HG03571 (cell line): ENCODE results near the gene EGF.
"Not testable (repeated sequence)": the region's sequence is repeated elsewhere in the genome, so short reads cannot be mapped to it uniquely, and the experiment has no call there.

Experiments
- ATAC-seq: cut with Tn5 transposase; IDR thresholded peaks from one replicate; pipeline ENCODE4 v1.9.1; 2021; ENCODE audit not compliant: unreplicated experiment

Gene EGF

DNA sequence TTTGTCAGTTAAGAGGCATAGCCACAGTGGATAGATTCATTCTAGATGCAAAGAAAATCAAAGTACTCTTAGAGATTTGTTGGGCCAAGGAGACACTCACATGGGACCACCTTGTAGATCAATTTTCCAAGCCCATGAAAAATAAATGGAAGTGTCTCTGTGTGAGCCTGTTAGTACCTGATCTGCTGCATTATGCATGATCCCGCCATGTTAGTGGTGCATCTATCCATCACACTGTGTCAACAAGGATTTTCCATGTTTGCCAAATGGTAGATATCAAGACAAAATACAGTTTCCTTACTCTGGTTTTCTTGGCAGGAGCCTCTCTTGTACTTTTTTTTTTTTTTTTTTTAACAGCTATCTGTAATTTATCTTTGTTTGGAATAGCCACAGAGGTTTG is 112.4 kb downstream of the EGF start:
- no peak for ATAC-seq

DNA sequence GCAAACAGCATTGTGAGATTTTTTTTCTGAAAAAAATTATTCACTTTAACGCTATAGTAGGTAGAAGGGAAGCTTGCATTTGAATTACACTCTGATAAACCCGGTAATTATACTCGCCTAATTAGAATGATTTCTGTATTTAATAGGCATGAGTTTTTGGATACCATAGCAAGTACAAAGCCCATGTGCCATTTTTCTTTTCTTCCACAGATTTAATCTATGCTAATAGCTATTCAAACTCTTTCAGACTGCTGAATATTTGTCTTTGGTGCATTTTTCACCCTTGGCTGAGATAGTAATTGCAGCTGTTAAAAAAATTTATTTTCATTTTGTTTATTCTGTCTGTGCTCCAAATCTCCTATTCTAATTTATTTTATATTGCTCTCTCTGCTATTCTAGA is 113.0 kb downstream of the EGF start:
- ATAC-seq = no peak

DNA sequence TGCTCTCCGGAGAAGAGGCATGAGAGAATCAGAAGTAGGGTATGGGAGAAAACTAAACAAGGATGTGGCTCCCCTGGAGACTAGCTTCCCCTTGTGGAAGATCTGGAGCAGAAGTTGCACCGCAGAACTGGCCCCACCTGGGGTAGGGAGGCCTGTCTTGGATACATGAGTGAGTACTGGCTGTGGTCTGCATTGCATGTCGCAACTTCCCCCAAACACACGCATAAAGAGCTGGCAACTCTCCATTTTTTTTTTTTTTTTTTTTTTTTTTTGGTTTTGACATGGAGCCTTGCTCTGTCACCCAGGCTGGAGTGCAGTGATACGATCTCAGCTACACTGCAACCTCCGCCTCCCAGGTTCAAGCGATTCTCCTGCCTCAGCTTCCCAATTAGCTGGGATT is 119.9 kb downstream of the EGF start:
- ATAC-seq = no peak

DNA sequence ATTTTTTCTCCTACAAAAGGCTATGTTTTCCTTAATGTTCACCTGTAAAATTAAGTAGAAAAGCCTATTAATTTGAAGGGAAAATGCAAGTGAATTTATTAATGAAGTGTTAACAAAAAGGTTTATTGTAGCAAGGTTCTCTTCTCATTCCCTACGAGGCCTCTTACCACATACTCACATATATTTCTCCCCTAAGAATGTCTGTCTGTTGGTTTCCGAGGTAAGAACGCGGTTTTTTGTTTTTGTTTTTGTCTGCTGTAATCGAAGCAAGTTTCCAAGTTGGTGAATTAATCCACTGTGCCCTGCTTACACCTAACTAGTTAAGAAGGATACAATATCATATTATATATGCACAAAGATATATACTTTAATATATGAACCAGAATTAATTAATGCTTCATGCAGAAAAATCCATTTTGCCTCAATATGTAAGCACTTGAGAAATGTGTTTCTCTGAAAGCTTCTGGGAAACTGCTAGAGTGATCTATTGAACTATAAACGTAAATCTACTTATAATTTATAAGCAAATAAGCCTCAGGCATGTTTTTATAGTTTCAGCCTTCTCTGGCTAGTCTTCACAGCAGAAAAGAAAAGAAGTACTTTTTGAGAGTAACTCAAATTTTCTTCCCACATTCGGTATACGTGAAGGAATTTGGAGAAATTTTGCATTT is 120.8 kb downstream of the EGF start:
- peak; percentile 7 for ATAC-seq

DNA sequence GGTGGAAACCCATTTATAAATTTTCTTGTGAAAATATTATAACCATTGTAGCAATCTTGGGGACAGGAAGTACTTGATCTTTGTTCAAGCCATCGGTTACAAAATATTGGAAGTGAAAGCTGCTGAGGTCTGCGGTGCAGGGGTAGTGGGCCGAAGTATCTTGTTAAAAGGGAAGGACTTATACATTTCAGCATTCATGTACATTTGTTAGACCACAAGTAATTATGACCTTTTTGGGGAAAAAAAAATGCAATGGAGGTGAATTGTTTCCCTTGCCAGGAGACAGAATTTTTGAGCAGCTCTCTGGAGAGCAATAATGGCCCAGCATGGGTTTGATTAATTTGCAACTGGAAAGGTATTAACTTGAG is 121.3 kb downstream of the EGF start:
- ATAC-seq = peak; percentile 92

DNA sequence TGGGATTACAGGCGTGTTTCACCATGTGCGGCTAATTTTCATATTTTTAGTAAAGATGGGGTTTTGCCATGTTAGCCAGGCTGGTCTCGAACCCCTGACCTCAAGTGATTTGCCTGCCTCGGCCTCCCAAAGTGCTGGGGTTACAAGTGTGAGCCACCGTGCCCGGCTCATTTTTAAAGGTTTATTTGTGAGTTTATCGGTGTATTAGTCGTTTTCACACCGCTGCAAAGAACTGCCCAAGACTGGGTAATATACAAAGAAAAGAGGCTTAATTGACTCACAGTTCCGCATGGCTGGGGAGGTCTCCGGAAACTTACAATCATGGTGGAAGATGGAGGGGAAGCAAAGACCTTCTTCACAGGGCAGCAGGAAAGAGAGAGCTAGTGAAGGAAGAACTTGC is 126.5 kb downstream of the EGF start:
- not testable (repeated sequence) for ATAC-seq

DNA sequence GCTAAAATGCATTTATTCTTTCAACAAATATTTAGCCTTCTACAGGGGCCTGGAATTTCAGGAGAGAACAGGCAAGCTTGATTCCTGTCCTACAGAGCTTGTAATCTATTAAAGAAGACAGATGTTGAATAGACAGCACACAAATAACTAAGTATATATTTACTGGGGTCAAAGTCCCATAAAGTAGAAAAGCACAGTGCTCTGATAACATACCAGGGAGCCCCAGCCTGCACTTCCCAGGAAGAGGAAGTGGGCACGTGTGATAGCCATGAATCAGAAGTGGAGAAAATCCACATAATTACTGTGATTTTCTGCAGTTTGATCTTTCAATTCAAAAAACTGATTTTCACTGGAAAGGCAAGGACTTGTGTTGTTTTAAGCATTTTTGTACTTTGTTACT is 129.1 kb downstream of the EGF start:
- ATAC-seq = no peak

DNA sequence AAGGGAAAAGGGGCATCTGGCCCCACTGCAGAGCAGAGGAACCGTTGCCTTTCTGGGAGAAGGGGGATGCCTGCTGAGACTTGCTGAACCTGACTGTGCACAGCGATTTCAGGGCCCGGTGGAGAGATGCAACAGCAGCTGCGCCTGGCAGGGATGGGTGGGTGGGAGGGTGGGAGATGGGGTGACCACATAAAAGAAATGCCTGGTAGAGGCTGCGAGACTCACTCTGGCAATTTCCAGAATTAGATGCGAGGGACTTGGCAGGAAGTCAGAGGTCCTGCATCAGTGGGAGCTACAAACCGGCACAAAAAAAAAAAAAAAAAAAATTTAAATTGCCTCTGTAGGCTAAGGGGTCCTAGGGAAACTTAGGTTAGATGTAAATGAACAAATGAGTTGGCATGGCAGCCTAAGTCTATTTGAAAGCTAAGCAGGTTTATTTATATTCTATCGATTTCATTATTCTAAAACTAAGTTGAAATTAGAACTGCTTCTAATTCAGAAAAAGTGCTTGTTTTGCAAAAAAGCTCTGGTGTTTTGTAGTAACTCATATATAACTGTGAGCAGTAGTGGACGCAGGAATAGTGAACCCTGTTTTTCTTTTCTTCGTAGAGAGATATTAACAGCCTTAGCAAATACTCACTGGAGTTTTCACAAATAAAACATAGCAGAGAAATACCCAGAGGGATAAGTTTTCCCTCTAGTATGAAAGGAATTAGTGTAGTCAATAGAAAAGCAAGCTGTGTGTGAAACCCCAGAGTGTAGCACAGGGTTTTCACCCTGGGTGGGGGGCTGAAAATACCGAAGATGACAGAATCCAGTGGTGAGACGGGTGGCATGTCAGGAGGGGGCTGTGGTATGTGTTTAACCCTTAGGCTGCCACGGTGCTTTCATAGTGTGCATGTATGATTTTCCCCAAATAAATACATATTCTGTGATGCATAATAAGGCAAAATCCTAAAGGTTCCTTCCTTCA is 130.1 kb downstream of the EGF start:
- ATAC-seq = no peak

DNA sequence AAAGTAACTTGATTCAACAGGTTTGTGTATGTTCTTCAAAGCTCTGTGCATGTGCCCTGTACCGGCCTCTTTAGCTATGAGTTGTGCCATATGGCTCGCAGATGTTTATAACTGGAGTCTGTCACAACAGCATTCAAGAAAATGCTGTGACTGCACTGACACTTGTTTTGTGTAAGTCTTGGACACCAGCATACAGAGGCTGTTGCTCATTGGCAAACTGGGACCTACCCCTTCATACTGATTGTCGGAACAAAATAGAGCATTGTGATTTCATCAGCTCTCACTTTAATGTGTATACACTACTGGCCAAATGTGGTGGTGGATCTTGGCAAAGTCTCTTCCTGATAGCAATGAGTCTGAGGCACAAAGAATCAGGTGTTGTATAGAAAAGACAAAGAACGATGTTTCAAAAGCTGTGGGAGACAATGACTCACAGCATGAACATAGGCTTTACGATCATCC is 133.9 kb downstream of the EGF start:
- no peak for ATAC-seq

DNA sequence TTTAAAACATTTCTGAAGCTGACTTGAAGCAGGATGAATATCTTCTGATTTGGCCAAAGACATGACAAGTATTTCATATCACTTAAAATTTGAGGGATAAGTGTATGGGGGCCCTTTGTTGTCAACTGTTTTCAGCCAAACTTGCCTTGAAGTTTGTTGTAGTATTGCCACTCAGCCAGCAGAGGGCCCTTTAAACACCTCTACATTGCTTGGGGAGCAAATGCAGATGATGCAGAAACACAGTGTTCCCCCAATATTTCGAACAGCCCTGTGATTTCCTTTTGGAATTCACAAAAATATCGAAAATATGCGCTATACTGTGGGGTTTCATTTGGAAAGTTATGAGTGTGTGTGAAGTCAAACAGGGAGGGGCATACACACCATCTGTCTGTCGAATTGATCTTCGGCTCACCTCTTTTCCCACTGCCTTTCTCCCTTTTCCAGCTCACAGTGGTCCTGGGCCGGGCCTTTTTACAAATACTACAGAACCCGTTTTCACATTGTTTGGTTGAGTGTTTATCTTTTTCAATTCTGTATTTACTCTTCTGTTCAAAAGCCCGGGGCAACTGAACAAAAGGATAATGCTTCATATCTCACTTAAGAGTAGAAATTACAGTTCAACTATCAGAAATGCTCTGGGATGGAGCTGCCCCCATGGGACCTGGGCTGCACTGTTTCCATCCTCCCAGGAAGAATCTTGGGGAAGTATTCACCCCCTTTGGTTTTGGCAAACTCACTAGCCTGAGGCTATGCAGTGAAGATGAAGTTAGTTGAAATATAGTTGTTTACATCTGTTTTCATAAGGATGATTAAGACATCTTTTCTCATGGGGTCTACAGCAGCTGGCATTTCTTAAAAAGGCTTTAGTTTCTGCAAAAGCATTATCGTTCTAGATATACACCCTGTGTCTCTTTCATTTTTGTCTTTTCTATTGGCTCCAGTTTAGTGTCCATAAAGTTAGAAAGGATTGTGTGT is 137.6 kb downstream of the EGF start:
- no peak for ATAC-seq

DNA sequence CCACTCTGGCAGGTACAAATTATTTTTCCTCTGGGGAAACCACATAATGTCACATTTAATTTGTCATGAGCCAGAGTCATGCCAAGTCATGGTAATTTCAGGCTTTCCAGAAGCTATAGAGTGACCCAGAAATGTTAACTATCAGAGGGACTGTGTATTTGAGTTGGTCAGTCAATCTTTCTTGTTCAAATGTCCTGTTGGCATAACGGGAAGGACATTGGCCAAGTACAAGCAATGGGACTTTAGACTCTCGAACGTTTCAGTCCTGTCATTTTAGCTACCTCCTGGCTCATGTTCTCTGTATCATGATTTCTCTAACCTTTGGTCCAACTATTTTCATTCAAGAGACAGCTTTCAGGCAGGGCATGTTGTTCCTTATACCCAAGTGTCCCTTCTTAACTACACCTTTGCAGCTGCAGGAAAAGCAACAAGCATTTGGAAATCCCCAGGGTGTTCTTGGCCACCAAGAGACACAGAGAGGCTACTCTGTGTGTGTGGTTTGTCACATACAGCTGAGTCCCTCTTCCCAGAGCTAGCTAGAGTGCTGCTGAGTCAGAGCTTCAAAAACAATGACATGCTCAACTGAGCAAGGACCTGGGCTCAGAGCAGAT is 142.6 kb downstream of the EGF start:
- peak; percentile 56 for ATAC-seq

DNA sequence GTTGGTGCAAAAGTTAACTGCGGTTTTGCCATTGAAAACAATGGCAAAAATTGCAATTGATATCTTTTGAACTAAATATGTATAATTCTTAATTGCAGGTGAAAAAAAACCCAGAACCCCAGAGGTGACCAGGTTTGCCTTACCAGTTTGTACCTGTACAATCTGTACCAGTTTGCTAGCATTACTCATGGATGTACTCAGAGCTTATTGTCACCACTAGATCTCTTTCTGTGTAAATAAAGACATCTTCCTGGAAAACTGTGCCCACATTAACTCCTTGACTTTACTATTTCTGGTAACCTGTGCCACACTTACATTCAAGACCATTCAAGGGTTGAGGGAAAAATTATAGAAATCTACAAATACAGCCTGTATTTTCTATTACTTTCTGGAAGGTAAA is 146.0 kb downstream of the EGF start:
- no peak for ATAC-seq

DNA sequence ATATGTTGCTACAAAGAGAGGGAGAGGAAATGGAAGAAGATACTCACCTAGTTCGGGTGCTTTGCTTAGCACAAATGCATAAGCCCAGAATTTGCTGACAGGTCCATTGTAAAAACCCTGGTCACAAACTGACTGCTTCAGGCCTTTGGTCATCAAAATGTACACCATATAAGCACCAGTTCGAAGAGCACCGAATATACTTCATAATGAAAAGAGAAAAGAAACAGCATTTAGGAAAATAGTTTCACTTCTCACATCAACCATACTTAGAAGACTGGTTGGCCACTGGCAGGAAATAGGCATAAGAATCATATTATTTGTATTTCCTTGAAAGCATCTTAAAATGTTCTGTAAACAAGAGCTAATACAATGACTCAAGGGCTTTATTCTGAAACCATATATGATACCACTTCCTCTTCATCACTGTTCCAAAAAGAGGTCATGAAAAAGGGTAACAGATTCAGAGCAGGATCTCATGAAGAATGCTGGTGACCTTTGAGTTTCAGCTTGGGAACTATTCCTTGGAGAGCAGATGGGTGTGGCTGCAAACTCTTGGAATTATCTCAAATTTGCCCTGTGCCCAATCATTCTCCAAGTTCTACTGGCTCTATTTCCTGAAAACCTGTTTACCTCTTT is 147.0 kb downstream of the EGF start:
- peak; percentile 90 for ATAC-seq

DNA sequence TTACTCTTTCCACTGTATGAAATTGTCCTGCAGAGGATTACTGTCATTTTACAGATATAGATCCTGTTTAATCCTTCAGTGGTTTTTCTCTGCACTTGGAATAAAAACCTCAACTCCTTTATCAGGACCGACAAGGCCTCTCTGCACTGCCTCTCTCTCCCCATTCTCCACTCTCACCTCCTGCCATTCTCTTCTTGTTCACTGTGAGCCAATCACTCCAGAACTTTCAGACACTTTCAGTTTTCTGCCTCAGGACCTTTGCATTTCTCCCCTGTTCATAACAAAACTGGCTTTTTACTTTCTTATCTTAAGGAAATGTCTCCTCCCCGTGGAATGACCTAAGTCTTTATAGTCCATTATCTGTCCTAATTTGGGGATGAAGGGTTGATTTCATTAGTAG is 148.4 kb downstream of the EGF start:
- ATAC-seq = no peak
